Measurements from ENCODE around the gene ARHGEF3.
A peak's percentile ranks its signal among the peaks of the same experiment; 100 is the strongest.

The ARHGEF3 gene

DNA sequence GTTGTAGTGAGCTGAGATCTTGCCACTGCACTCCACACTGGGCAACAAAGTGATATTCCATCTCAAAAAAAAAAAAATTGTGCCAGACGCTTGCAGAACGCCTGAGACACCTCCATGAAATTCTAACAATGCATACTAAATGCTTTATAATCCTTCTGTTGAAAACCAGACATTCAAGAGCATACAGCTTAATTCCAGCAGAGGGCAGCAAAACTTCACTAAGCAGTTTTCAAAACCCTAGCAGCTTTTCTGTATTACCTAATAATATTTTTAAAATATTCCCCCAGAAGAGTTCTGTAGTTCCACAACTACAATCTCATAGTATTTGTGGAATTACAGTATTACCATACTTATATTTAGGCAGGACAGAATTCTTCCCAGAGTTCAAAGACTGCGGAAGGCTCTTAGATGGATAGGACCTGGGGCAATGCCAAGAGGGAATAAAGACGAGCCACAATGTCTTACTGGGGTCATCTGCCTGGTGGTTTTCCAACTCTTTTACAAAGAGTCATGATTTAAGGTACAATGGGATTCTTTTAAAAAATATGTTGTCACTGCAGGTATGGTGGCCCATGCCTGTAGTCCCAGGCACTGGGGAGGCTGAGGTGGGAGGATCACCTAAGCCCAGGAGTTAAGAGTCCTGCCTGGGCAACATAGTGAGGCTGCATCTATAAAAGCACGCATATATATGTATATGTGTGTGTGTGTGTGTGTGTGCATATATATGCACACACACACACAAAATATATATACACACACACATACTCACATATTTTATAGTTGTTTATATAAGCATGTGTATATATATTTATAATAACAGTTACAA, 99.0 kb downstream of the ARHGEF3 start:
- TF ChIP-seq, protein P1, sequence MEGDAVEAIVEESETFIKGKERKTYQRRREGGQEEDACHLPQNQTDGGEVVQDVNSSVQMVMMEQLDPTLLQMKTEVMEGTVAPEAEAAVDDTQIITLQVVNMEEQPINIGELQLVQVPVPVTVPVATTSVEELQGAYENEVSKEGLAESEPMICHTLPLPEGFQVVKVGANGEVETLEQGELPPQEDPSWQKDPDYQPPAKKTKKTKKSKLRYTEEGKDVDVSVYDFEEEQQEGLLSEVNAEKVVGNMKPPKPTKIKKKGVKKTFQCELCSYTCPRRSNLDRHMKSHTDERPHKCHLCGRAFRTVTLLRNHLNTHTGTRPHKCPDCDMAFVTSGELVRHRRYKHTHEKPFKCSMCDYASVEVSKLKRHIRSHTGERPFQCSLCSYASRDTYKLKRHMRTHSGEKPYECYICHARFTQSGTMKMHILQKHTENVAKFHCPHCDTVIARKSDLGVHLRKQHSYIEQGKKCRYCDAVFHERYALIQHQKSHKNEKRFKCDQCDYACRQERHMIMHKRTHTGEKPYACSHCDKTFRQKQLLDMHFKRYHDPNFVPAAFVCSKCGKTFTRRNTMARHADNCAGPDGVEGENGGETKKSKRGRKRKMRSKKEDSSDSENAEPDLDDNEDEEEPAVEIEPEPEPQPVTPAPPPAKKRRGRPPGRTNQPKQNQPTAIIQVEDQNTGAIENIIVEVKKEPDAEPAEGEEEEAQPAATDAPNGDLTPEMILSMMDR (IDR thresholded peaks at IDR 0.05) = peak; percentile 85

DNA sequence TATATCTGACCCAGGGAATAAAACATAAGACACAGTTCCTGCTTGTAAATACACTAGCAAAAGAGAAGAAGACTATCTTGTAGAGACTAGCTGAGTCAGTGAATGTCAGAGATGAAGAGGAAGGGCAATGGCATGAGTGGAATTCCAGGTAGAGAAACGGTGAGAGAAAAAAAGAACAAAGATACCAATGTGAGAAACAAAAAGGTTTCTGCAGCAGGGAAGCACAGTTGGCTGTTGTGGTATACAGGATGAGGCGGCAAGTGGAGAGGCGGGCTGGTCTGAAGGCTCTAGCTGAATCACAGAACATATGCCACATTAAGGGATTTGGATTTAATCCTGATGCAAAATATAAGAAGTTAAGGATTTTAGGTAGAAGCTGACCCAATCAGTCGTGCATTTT, 101.6 kb downstream of the ARHGEF3 start:
- TF ChIP-seq, protein P1 (IDR thresholded peaks at IDR 0.05) = no peak

DNA sequence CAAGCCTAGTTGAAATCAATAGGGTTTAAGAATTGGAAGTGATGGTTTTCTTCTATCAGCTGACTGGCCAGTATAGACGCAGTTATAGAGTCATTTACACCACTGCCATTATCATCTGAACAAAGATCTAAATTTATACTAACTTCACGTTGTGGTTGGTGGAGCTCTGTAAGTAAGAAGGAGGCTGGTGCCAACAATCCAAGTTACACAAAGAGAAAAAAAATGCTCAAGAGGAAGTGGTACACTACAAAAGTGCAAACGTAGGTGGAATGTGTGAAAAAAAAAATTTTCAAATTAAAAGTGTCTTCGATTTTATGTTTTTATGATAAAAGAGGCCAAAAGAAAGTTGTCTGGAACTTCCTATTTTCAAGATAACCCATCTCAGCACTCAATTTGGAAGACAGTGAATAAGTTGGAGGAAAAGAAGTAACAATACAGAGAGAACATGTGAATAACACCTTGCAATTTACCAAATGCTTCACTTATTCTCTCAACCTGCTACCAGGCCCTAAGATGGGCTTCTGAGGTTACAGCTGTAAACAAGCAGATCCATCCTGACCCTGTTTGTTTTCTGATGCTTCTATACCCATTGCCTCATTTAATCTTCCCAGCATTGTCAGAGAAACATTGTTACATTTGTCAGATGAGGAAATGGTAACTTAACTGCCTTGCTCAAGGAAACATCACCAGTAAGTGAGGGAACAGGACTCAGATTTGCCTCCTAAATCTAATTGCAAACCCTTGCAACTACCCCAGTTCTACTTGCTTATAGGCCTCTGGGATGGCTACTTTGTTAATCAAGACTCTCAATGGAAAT, 106.7 kb downstream of the ARHGEF3 start:
- TF ChIP-seq, protein P1 (IDR thresholded peaks at IDR 0.05) = no peak

DNA sequence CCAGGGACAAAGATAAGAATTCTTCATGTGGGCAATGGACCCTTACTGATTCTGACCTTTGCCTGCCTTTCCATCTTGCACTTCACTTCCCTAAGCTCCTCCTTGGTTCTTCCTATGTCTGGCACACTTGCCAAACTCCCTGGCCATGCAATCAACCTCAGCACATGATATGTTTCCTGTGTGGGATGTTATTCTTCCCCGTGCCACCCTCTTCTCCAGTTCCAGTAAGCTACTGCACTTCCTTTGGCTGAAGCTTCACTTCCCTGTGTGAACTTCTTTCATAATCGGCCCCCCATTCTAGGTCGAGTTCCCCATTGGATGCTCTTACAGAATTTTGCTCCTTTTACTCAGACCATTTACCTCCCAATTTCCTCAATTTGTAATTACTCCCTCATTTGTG, 108.0 kb downstream of the ARHGEF3 start:
- TF ChIP-seq, protein P1 (IDR thresholded peaks at IDR 0.05) = no peak

DNA sequence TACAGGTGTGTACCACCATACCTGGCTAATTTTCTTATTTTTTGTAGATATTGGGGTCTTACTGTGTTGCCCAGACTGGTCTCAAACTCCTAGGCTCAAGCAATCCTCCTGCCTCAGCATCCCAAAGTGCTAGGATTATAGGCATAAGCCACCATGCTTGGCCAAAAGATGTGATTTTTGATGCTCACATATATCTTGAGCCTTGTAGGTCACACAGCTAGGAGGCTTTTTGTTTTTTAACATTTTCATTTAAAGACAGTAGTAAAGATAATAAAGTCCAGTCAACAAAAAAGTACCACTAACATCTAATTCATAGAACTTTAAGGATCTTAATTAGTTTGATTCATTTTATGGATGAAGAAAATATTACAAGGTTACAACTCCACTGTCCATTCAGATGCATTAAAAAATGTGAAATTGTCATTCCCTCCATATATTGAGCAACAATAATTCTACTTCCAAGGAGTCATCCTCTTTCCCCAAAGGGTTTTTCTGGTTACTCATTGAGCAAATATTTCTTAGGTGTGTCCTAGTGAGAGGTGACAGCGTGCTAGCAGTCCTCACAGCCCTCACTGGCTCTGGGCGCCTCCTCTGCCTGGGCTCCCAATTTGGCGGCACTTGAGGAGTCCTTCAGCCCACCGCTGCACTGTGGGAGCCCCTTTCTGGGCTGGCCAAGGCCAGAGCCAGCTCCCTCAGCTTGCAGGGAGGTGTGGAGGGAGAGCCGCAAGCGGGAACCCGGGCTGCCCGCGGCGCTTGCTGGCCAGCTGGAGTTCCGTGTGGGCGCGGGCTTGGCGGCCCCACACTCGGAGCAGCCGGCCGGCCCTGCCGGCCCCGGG, 110.4 kb downstream of the ARHGEF3 start:
- TF ChIP-seq, protein P1 (IDR thresholded peaks at IDR 0.05) = no peak

DNA sequence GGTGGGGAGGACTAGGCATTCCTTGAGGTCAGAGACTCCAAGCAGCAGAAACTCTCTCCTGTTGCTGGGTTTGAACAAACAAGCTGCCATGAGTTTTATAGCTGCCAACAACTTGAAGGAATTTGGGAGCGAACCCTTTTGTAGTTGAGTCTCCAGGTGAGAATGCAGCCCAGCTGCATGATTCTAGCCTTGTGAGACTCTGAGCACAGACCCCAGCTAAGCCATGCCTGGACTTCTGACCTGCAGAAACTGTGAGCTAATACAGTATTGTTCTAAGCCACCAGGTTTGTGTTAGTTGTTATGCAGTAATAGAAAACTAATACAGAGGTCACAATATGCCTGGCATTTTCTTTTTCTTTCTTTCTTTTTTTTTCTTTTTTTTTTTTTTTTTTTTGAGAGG, 112.4 kb downstream of the ARHGEF3 start:
- TF ChIP-seq, protein P1 (IDR thresholded peaks at IDR 0.05) = no peak

DNA sequence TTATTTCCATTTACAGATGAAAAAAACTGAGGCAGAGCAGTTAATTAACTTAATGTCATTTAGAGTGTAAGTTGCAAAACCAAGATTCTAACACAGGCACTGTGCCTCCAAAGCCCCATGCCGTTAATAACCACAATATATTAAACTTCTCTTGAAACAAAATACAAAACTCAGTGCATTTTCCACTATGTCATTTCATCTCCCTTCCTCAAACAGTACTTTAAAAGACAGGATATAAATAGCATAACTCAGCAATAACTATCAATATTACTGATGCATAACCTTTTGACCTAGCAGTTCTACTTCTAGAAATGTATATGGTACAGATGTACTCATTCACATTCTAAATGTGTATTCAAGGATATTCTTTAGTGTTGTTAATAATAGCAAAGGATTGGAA, 113.6 kb downstream of the ARHGEF3 start:
- TF ChIP-seq, protein P1 (IDR thresholded peaks at IDR 0.05) = no peak
